SK-N-SH (cell line): ENCODE results near the gene SFXN1. TPM values are rescaled to one million over a fixed set of nuclear protein-coding genes. Genes with fewer than 3 reads are reported as not detected.

Source experiments
- CTCF ChIA-PET: fragments of 300-600, 350-600 bp; formaldehyde crosslinking; extraction: SDS; loops from one replicate; lab custom pipeline; 2021; lab: Yijun Ruan, JAX
- POLR2A ChIA-PET: fragments of 350-600 bp; sonication (Branson Sonifier 250); formaldehyde crosslinking; extraction: SDS; loops from one replicate; lab custom pipeline; 2020; ENCODE audit warnings: antibody characterized with exemption, inconsistent platforms; lab: Yijun Ruan, JAX
- DNase-seq: peaks from one replicate; pipeline ENCODE4 v3.0.0; 2012
- H2AFZ ChIP-seq: fragments of 200-600 bp; sonication (generic); 2 replicates; pipeline ENCODE4 v1.8.1; 2016; ENCODE audit warnings: antibody characterized with exemption, mild to moderate bottlenecking, low read depth
- H3F3A ChIP-seq: fragments of 200-600 bp; sonication (generic); replicated peaks from 2 replicates; pipeline ENCODE3; 2016; ENCODE audit warnings: antibody characterized with exemption, mild to moderate bottlenecking; ENCODE audit not compliant: insufficient read depth
- H3K27ac ChIP-seq, 2 experiments: fragments of 200-500 bp in 1 of 2; fragments of 200-600 bp in 1 of 2; sonication (Bioruptor generic) in 1 of 2; sonication (generic), shearing (Covaris generic) in 1 of 2; 2 replicates each; pipeline versions ENCODE4 v1.5.1 to v1.6.1; 2014 to 2016; ENCODE audit warnings: low read depth in 2 of 2, inconsistent platforms in 1 of 2, low read length in 1 of 2, mild to moderate bottlenecking in 1 of 2, mixed read lengths in 1 of 2
- H3K27me3 ChIP-seq: fragments of 200-600 bp; sonication (generic), shearing (Covaris generic); 2 replicates; pipeline ENCODE4 v1.6.1; 2016; ENCODE audit warnings: mixed run types; ENCODE audit not compliant: insufficient read depth
- H3K36me3 ChIP-seq, 2 experiments: fragments of 200-500 bp in 1 of 2; fragments of 200-600 bp in 1 of 2; sonication (Bioruptor generic) in 1 of 2; sonication (generic) in 1 of 2; replicated peaks in 1 of 2; 2 replicates each; pipeline versions ENCODE3 to v1.5.1; 2014 to 2016; ENCODE audit warnings: low read length in 1 of 2, mild to moderate bottlenecking in 1 of 2; ENCODE audit not compliant: insufficient read depth in 2 of 2, control insufficient read depth in 1 of 2
- H3K4me1 ChIP-seq, 2 experiments: fragments of 200-500 bp in 1 of 2; fragments of 200-600 bp in 1 of 2; sonication (Bioruptor generic) in 1 of 2; sonication (generic), shearing (Covaris generic) in 1 of 2; 2 replicates each; pipeline versions ENCODE4 v1.5.1 to v1.6.1; 2014 to 2016; ENCODE audit warnings: low read depth in 1 of 2, low read length in 1 of 2, mixed run types in 1 of 2; ENCODE audit not compliant: insufficient read depth in 2 of 2, control insufficient read depth in 1 of 2
- H3K4me2 ChIP-seq: fragments of 200-600 bp; sonication (generic), shearing (Covaris generic); 2 replicates; pipeline ENCODE4 v1.6.1; 2017; ENCODE audit warnings: mixed run types
- H3K4me3 ChIP-seq, 2 experiments: fragments of 200-500 bp in 1 of 2; fragments of 200-600 bp in 1 of 2; sonication (Bioruptor generic) in 1 of 2; sonication (generic), shearing (Covaris generic) in 1 of 2; 2 replicates each; pipeline versions ENCODE4 v1.5.1 to v1.8.1; 2014 to 2016; ENCODE audit warnings: low read depth in 2 of 2, inconsistent platforms in 1 of 2, low read length in 1 of 2, mild to moderate bottlenecking in 1 of 2, mixed read lengths in 1 of 2, moderate library complexity in 1 of 2
- H3K79me2 ChIP-seq: fragments of 200-600 bp; sonication (generic); 2 replicates; pipeline ENCODE4 v1.8.1; 2017; ENCODE audit warnings: mild to moderate bottlenecking; ENCODE audit not compliant: insufficient read depth
- H3K9ac ChIP-seq: fragments of 200-600 bp; sonication (generic); 2 replicates; pipeline ENCODE4 v1.6.1; 2017; ENCODE audit warnings: mixed run types
- H3K9me2 ChIP-seq: fragments of 200-600 bp; sonication (generic); 2 replicates; pipeline ENCODE4 v1.6.1; 2017; ENCODE audit warnings: mixed run types
- H3K9me3 ChIP-seq: fragments of 200-600 bp; sonication (generic); 2 replicates; pipeline ENCODE4 v1.6.1; 2017; ENCODE audit warnings: mixed run types, mild to moderate bottlenecking, moderate library complexity
- H4K20me1 ChIP-seq: fragments of 200-600 bp; sonication (generic); 2 replicates; pipeline ENCODE4 v1.6.1; 2017; ENCODE audit warnings: mild to moderate bottlenecking, mixed run types; ENCODE audit not compliant: insufficient read depth
- FOSL2 ChIP-seq: IDR thresholded peaks from 2 replicates; pipeline ENCODE4 v1.4.0; 2012; ENCODE audit warnings: low read depth, mild to moderate bottlenecking, moderate library complexity, borderline replicate concordance
- NRF1 ChIP-seq: IDR thresholded peaks from 2 replicates; pipeline ENCODE4 v1.6.1; 2012; ENCODE audit warnings: low read depth, mild to moderate bottlenecking, low read length
- RAD21 ChIP-seq: IDR thresholded peaks from 2 replicates; pipeline ENCODE4 v1.6.1; 2012; ENCODE audit warnings: mild to moderate bottlenecking, low read length
- RFX5 ChIP-seq: IDR thresholded peaks from 2 replicates; pipeline ENCODE4 v1.6.1; 2012; ENCODE audit warnings: mild to moderate bottlenecking, improper control_type of control experiment, low read length
- SIN3A ChIP-seq: IDR thresholded peaks from 2 replicates; pipeline ENCODE4 v1.6.1; 2012; ENCODE audit warnings: low read depth, mild to moderate bottlenecking, low read length, moderate library complexity, borderline replicate concordance
- SMC3 ChIP-seq: IDR thresholded peaks from 2 replicates; pipeline ENCODE4 v1.6.1; 2012; ENCODE audit warnings: low read depth, low read length, improper control_type of control experiment
- TAF1 ChIP-seq: IDR thresholded peaks from 2 replicates; pipeline ENCODE4 v1.6.1; 2012; ENCODE audit warnings: low read depth, mild to moderate bottlenecking, low read length, moderate library complexity, borderline replicate concordance
- WGBS: methylation state at CpG from one replicate; pipeline ENCODE4 v1.1.6; 2017; ENCODE audit warnings: low lambda C conversion rate; 5-methylcytosine and 5-hydroxymethylcytosine counted together
- polyA plus RNA-seq, 3 experiments: library from polyadenylated mRNA; depleted of rRNA; stranded (reverse); fragments of >200 nt; gene quantifications; 2 replicates each; pipeline ENCODE4 v1.2.3, GENCODE V29; 2012
- TF ChIP-seq, protein P1 (sequence below): fragments of 150-350 bp; IDR thresholded peaks from 2 replicates; pipeline ENCODE4 v1.6.1; 2017; ENCODE audit warnings: antibody characterized with exemption, low read length, low read depth, borderline replicate concordance
- TF ChIP-seq, protein P2 (sequence below): IDR thresholded peaks from 2 replicates; pipeline ENCODE4 v1.6.1; 2012; ENCODE audit warnings: mild to moderate bottlenecking, low read depth, low read length, moderate library complexity
- TF ChIP-seq, protein P3 (sequence below): fragments of 200-600 bp; sonication (generic); IDR thresholded peaks from 2 replicates; pipeline ENCODE4 v1.6.1; 2017; ENCODE audit warnings: antibody characterized with exemption, mild to moderate bottlenecking, moderate library complexity
- TF ChIP-seq, protein P4 (sequence below): IDR thresholded peaks from 2 replicates; pipeline ENCODE4 v1.4.0; 2012; ENCODE audit warnings: low read depth
- TF ChIP-seq, protein P5 (sequence below): fragments of 150-350 bp; IDR thresholded peaks from 2 replicates; pipeline ENCODE4 v1.6.1; 2016; ENCODE audit warnings: mild to moderate bottlenecking, low read depth, low read length

SFXN1 gene
- polyA plus RNA-seq, 1 of the 3 experiments (the other 2 are of a cell fraction): 73.6 TPM

DNA sequence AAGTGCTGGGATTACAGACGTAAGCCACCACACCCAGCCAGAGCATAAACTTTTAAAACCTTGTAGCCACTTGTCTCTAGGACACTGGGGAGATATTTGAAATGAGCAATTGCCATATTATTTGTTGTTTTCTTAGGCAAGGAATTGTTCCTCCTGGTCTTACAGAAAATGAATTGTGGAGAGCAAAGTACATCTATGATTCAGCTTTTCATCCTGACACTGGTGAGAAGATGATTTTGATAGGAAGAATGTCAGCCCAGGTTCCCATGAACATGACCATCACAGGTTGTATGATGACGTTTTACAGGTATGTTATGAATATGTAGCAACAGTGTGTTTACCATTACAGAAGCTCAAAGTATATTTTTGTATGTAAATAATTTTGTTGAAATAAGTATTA, 30.5 kb downstream of the SFXN1 start:
- Histone ChIP-seq H3K9me2 (no peaks in the 10 kb centered on the region), H3K4me2 (no peak overlapping the region), H3F3A (no peaks in the 10 kb centered on the region), H2AFZ (no peak overlapping the region), H3K27me3 (no peaks in the 10 kb centered on the region), H3K4me3 (no peak overlapping the region), H3K79me2 (peaks cover 24% of the 10 kb centered on the region), H3K4me1 (no peaks in the 10 kb centered on the region; a peak in 1 of 4 replicates), H3K9me3 (no peaks in the 10 kb centered on the region), H3K36me3 (peaks cover 42 to 47% of the 10 kb centered on the region in 2 experiments), H3K27ac (no peak overlapping the region), H3K9ac (no peak overlapping the region), H4K20me1 (peaks cover 4% of the 10 kb centered on the region; the same call in 1 of the 2 replicates)
- CTCF ChIA-PET: interaction anchor here (2.1 kb wide), 1 partner anchor 25 kb away, joined by 7 read pairs; no protein-coding TSS in a partner anchor
- POLR2A ChIA-PET: no interaction called here
- no peak for TF ChIP-seq RAD21
- no peak for TF ChIP-seq RFX5
- no peak for TF ChIP-seq SIN3A
- TF ChIP-seq FOSL2: no peak
- TF ChIP-seq TAF1: no peak
- TF ChIP-seq NRF1: no peak
- TF ChIP-seq, protein P1, sequence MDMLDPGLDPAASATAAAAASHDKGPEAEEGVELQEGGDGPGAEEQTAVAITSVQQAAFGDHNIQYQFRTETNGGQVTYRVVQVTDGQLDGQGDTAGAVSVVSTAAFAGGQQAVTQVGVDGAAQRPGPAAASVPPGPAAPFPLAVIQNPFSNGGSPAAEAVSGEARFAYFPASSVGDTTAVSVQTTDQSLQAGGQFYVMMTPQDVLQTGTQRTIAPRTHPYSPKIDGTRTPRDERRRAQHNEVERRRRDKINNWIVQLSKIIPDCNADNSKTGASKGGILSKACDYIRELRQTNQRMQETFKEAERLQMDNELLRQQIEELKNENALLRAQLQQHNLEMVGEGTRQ: no peak
- TF ChIP-seq, protein P2, sequence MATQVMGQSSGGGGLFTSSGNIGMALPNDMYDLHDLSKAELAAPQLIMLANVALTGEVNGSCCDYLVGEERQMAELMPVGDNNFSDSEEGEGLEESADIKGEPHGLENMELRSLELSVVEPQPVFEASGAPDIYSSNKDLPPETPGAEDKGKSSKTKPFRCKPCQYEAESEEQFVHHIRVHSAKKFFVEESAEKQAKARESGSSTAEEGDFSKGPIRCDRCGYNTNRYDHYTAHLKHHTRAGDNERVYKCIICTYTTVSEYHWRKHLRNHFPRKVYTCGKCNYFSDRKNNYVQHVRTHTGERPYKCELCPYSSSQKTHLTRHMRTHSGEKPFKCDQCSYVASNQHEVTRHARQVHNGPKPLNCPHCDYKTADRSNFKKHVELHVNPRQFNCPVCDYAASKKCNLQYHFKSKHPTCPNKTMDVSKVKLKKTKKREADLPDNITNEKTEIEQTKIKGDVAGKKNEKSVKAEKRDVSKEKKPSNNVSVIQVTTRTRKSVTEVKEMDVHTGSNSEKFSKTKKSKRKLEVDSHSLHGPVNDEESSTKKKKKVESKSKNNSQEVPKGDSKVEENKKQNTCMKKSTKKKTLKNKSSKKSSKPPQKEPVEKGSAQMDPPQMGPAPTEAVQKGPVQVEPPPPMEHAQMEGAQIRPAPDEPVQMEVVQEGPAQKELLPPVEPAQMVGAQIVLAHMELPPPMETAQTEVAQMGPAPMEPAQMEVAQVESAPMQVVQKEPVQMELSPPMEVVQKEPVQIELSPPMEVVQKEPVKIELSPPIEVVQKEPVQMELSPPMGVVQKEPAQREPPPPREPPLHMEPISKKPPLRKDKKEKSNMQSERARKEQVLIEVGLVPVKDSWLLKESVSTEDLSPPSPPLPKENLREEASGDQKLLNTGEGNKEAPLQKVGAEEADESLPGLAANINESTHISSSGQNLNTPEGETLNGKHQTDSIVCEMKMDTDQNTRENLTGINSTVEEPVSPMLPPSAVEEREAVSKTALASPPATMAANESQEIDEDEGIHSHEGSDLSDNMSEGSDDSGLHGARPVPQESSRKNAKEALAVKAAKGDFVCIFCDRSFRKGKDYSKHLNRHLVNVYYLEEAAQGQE: no peak
- TF ChIP-seq, protein P3, sequence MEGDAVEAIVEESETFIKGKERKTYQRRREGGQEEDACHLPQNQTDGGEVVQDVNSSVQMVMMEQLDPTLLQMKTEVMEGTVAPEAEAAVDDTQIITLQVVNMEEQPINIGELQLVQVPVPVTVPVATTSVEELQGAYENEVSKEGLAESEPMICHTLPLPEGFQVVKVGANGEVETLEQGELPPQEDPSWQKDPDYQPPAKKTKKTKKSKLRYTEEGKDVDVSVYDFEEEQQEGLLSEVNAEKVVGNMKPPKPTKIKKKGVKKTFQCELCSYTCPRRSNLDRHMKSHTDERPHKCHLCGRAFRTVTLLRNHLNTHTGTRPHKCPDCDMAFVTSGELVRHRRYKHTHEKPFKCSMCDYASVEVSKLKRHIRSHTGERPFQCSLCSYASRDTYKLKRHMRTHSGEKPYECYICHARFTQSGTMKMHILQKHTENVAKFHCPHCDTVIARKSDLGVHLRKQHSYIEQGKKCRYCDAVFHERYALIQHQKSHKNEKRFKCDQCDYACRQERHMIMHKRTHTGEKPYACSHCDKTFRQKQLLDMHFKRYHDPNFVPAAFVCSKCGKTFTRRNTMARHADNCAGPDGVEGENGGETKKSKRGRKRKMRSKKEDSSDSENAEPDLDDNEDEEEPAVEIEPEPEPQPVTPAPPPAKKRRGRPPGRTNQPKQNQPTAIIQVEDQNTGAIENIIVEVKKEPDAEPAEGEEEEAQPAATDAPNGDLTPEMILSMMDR: no peak
- no peak for TF ChIP-seq SMC3
- TF ChIP-seq, protein P4, sequence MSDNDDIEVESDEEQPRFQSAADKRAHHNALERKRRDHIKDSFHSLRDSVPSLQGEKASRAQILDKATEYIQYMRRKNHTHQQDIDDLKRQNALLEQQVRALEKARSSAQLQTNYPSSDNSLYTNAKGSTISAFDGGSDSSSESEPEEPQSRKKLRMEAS: no peak
- TF ChIP-seq, protein P5, sequence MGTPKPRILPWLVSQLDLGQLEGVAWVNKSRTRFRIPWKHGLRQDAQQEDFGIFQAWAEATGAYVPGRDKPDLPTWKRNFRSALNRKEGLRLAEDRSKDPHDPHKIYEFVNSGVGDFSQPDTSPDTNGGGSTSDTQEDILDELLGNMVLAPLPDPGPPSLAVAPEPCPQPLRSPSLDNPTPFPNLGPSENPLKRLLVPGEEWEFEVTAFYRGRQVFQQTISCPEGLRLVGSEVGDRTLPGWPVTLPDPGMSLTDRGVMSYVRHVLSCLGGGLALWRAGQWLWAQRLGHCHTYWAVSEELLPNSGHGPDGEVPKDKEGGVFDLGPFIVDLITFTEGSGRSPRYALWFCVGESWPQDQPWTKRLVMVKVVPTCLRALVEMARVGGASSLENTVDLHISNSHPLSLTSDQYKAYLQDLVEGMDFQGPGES: no peak
- WGBS: 93% methylated on average over 2 of the region's 2 CpGs
- no peak for DNase-seq
